Loucy (cell line): ENCODE data around the gene PMAIP1.

Experiments used
- H2AFZ ChIP-seq: fragments of 200-600 bp; sonication (generic); 2 replicates; pipeline ENCODE4 v1.6.0; 2016; ENCODE audit warnings: antibody characterized with exemption, mild to moderate bottlenecking, low read length, moderate library complexity
- H3F3A ChIP-seq: fragments of 200-600 bp; 2 replicates; pipeline ENCODE4 v1.6.0; 2016; ENCODE audit warnings: antibody characterized with exemption, low read depth, mild to moderate bottlenecking
- H3K27me3 ChIP-seq: fragments of 200-600 bp; sonication (generic); 2 replicates; pipeline ENCODE4 v1.6.1; 2014; ENCODE audit warnings: low read length, mild to moderate bottlenecking; ENCODE audit not compliant: insufficient read depth, poor library complexity, severe bottlenecking
- H3K36me3 ChIP-seq: fragments of 200-600 bp; sonication (generic); 2 replicates; pipeline ENCODE4 v1.6.1; 2016; ENCODE audit warnings: low read length; ENCODE audit not compliant: insufficient read depth
- H3K4me1 ChIP-seq: fragments of 200-600 bp; sonication (generic); 2 replicates; pipeline ENCODE4 v1.5.1; 2014; ENCODE audit warnings: low read length, mild to moderate bottlenecking; ENCODE audit not compliant: insufficient read depth, poor library complexity, severe bottlenecking
- H3K4me2 ChIP-seq: fragments of 200-600 bp; sonication (generic); 2 replicates; pipeline ENCODE4 v1.6.0; 2014; ENCODE audit warnings: antibody characterized with exemption, low read length, low read depth, mild to moderate bottlenecking; ENCODE audit not compliant: poor library complexity, severe bottlenecking
- H3K4me3 ChIP-seq: fragments of 200-600 bp; sonication (generic); 2 replicates; pipeline ENCODE4 v1.5.1; 2014; ENCODE audit warnings: low read length, mild to moderate bottlenecking, mixed read lengths; ENCODE audit not compliant: poor library complexity, severe bottlenecking
- H3K79me2 ChIP-seq: fragments of 200-600 bp; sonication (generic); 2 replicates; pipeline ENCODE4 v1.6.1; 2014; ENCODE audit warnings: low read length; ENCODE audit not compliant: insufficient read depth
- H3K9ac ChIP-seq: fragments of 200-600 bp; sonication (generic); 2 replicates; pipeline ENCODE4 v1.6.0; 2014; ENCODE audit warnings: mild to moderate bottlenecking, low read depth, low read length, moderate library complexity; ENCODE audit not compliant: poor library complexity, severe bottlenecking
- H3K9me2 ChIP-seq: fragments of 200-600 bp; sonication (generic); replicated peaks from 2 replicates; pipeline ENCODE4 v1.6.1; 2016; ENCODE audit warnings: low read depth, low read length, mixed read lengths
- H3K9me3 ChIP-seq: fragments of 200-600 bp; sonication (generic); 2 replicates; pipeline ENCODE4 v1.6.1; 2014; ENCODE audit warnings: mild to moderate bottlenecking, antibody characterized with exemption, low read length, low read depth; ENCODE audit not compliant: insufficient read depth
- H4K20me1 ChIP-seq: fragments of 200-600 bp; sonication (generic); 2 replicates; pipeline ENCODE4 v1.6.0; 2014; ENCODE audit warnings: antibody characterized with exemption, low read length, mild to moderate bottlenecking; ENCODE audit not compliant: insufficient read depth, poor library complexity, severe bottlenecking
- EZH2phosphoT487 ChIP-seq: fragments of 200-600 bp; IDR thresholded peaks from 2 replicates; pipeline ENCODE4 v1.6.1; 2018; ENCODE audit warnings: antibody characterized with exemption, mild to moderate bottlenecking, moderate library complexity, borderline replicate concordance
- TF ChIP-seq, protein P1 (sequence below): fragments of 200-600 bp; sonication (generic); conservative IDR thresholded peaks from 2 replicates; pipeline ENCODE4 v1.5.1; 2014; ENCODE audit warnings: mild to moderate bottlenecking, antibody characterized with exemption, low read length

Gene PMAIP1

DNA sequence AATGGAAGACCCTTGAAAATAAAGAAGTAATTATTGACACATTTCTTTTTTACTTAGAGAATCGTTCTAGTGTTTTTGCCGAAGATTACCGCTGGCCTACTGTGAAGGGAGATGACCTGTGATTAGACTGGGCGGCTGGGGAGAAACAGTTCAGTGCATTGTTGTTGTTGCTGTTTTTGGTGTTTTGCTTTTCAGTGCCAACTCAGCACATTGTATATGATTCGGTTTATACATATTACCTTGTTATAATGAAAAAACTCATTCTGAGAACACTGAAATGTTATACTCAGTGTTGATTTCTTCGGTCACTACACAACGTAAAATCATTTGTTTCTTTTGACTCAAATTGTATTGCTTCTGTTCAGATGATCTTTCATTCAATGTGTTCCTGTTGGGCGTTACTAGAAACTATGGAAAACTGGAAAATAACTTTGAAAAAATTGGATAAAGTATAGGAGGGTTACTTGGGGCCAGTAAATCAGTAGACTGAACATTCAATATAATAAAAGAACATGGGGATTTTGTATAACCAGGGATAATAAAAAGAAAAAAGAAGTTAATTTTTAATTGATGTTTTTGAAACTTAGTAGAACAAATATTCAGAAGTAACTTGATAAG is 3.3 kb downstream of the PMAIP1 start:
- no peak overlapping the region for H2AFZ ChIP-seq
- H4K20me1 ChIP-seq = peaks cover 52% of the 10 kb centered on the region
- H3K4me1 ChIP-seq = peaks cover 62% of the 10 kb centered on the region
- H3K79me2 ChIP-seq = peaks cover 79% of the 10 kb centered on the region
- peaks cover 8% of the 10 kb centered on the region for H3K27me3 ChIP-seq
- peak overlapping the region; percentile 100 for H3K9ac ChIP-seq
- no peaks in the 10 kb centered on the region for H3K9me2 ChIP-seq
- H3K4me2 ChIP-seq = peak overlapping the region; percentile 85
- H3K36me3 ChIP-seq = peaks cover 19% of the 10 kb centered on the region
- peaks cover 28% of the 10 kb centered on the region for H3F3A ChIP-seq
- H3K4me3 ChIP-seq = peak overlapping the region; percentile 80
- TF ChIP-seq, protein P1, sequence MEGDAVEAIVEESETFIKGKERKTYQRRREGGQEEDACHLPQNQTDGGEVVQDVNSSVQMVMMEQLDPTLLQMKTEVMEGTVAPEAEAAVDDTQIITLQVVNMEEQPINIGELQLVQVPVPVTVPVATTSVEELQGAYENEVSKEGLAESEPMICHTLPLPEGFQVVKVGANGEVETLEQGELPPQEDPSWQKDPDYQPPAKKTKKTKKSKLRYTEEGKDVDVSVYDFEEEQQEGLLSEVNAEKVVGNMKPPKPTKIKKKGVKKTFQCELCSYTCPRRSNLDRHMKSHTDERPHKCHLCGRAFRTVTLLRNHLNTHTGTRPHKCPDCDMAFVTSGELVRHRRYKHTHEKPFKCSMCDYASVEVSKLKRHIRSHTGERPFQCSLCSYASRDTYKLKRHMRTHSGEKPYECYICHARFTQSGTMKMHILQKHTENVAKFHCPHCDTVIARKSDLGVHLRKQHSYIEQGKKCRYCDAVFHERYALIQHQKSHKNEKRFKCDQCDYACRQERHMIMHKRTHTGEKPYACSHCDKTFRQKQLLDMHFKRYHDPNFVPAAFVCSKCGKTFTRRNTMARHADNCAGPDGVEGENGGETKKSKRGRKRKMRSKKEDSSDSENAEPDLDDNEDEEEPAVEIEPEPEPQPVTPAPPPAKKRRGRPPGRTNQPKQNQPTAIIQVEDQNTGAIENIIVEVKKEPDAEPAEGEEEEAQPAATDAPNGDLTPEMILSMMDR = no peak
- TF ChIP-seq EZH2phosphoT487 = no peak
- H3K9me3 ChIP-seq = no peaks in the 10 kb centered on the region

DNA sequence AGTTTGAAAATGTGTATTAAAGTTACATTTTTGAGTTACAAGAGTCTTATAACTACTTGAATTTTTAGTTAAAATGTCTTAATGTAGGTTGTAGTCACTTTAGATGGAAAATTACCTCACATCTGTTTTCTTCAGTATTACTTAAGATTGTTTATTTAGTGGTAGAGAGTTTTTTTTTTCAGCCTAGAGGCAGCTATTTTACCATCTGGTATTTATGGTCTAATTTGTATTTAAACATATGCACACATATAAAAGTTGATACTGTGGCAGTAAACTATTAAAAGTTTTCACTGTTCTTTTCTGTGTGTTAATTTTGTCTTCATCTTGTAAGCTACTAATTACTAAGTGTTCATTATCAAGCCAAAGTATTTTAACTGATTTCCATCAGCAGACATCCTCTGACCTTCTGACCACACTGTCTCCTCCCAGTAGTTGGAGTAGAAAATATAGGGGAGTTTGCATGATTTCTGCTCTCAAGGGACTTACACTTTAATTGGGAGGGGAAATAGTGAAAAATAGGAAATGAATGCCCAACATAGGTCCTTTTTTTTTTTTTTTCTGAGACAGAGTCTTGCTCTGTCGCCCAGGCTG is 4.3 kb downstream of the PMAIP1 start:
- Histone ChIP-seq H3K9ac (peak overlapping the region; percentile 100), H3K4me2 (peak overlapping the region; percentile 85), H4K20me1 (peaks cover 48% of the 10 kb centered on the region), H3F3A (peaks cover 28% of the 10 kb centered on the region), H3K27me3 (peaks cover 8% of the 10 kb centered on the region), H3K79me2 (peaks cover 68% of the 10 kb centered on the region), H3K4me1 (peaks cover 65% of the 10 kb centered on the region), H3K36me3 (peaks cover 19% of the 10 kb centered on the region), H2AFZ (no peak overlapping the region), H3K9me3 (no peaks in the 10 kb centered on the region), H3K4me3 (peak overlapping the region; percentile 80), H3K9me2 (no peaks in the 10 kb centered on the region)
- TF ChIP-seq EZH2phosphoT487 = no peak
- TF ChIP-seq, protein P1 = no peak

DNA sequence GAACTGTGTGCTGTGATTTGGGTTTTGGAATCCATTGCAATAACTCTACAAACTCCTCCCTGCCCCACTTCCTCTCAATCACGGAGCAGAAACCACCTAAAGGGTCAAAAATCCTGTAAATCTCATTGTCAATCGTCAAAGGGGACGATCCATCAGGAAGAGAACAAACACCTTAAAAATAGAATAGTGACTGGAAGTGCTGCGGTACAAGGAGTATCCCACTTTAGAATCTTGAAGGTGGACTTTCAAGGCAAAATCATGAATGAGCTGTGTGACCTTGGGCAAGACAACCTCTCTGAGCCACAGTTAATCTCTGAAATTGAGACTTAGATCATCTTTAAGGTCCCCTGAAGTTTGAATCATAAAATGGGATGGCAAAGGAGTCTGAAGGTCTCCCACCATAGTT is 5.9 kb downstream of the PMAIP1 start:
- Histone ChIP-seq H4K20me1 (peaks cover 40% of the 10 kb centered on the region), H3K27me3 (no peaks in the 10 kb centered on the region), H3K9me2 (no peaks in the 10 kb centered on the region), H3K4me3 (no peak overlapping the region), H3K9me3 (no peaks in the 10 kb centered on the region), H3K36me3 (peaks cover 19% of the 10 kb centered on the region), H3K9ac (peak overlapping the region; percentile 73), H3K4me2 (peak overlapping the region; percentile 85), H3F3A (peaks cover 28% of the 10 kb centered on the region), H3K4me1 (peaks cover 72% of the 10 kb centered on the region), H3K79me2 (peaks cover 54% of the 10 kb centered on the region), H2AFZ (no peak overlapping the region)
- TF ChIP-seq EZH2phosphoT487 = no peak
- TF ChIP-seq, protein P1 = no peak
